Body of pancreas (tissue), 4 donors: ENCODE measurements around the gene CDK14.

Source experiments
- POLR2A ChIP-seq, 3 donors: fragments of 450-650 bp; IDR thresholded peaks; one replicate each; pipeline ENCODE4 v1.6.1; 2016; ENCODE audit warnings: antibody characterized with exemption in 3 of 3, mild to moderate bottlenecking in 2 of 3
- TF ChIP-seq, protein P1 (sequence below), 7 experiments: fragments of 450-650 bp in 4 of 7; fragments of 200-600 bp in 3 of 7; sonication (generic) in 3 of 7; IDR thresholded peaks; one replicate each; pipeline ENCODE4 v1.5.1; 2016 to 2019; ENCODE audit warnings: antibody characterized with exemption in 7 of 7

DNA sequence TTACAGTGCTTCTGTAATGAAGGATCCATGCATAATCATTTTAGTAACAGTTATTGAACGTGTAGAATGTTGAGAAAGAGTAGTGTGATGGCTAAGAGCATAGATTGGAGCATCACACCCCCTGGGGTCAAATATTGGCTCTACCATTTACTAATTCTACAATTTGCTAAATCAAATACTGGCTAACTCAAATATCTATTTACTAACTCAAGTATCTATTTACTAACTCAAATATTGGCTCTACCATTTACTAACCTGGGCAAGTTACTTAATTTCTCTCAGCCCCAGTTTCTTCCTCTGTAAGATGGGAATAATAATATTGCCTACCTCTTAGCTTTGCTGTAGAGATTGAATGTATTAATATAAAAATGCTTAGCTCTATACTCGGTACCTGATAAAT is 64.0 kb downstream of the CDK14 start:
- TF ChIP-seq, protein P1, sequence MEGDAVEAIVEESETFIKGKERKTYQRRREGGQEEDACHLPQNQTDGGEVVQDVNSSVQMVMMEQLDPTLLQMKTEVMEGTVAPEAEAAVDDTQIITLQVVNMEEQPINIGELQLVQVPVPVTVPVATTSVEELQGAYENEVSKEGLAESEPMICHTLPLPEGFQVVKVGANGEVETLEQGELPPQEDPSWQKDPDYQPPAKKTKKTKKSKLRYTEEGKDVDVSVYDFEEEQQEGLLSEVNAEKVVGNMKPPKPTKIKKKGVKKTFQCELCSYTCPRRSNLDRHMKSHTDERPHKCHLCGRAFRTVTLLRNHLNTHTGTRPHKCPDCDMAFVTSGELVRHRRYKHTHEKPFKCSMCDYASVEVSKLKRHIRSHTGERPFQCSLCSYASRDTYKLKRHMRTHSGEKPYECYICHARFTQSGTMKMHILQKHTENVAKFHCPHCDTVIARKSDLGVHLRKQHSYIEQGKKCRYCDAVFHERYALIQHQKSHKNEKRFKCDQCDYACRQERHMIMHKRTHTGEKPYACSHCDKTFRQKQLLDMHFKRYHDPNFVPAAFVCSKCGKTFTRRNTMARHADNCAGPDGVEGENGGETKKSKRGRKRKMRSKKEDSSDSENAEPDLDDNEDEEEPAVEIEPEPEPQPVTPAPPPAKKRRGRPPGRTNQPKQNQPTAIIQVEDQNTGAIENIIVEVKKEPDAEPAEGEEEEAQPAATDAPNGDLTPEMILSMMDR (IDR thresholded peaks at IDR 0.05), result no peak
- no peak for TF ChIP-seq POLR2A (IDR thresholded peaks at IDR 0.05)
